Caco-2 (cell line): ENCODE measurements around the gene RMRP. TPM values are rescaled to one million over a fixed set of nuclear protein-coding genes. Genes with fewer than 3 reads are reported as not detected.

Source experiments
- BruUV-seq: library from RNA; stranded (reverse); fragments of 400-500 nt; replicated peaks from 2 replicates; lab custom pipeline; 2021; lab: Mats Ljungman, UMichigan
- CTCF ChIA-PET: fragments of 300-600 bp; sonication (Branson Sonifier 250); formaldehyde crosslinking; loops from one replicate; lab custom pipeline; 2022; ENCODE audit warnings: antibody characterized with exemption; lab: Charles Lee
- POLR2A ChIA-PET: fragments of 300-600 bp; sonication (Branson Sonifier 250); formaldehyde crosslinking; loops from one replicate; lab custom pipeline; 2022; ENCODE audit warnings: antibody characterized with exemption; lab: Charles Lee
- DNase-seq, 2 experiments: peaks; one replicate each; pipeline versions ENCODE4 v3.0.0 to v3.0.0-alpha.2; 2020 to 2022
- H3K27me3 ChIP-seq: replicated peaks from 2 replicates; pipeline ENCODE4 v1.6.0; 2011; ENCODE audit warnings: low read length; ENCODE audit not compliant: control insufficient read depth, insufficient read depth
- H3K36me3 ChIP-seq: 2 replicates; pipeline ENCODE4 v1.5.1; 2011; ENCODE audit warnings: low read length; ENCODE audit not compliant: control insufficient read depth, insufficient read depth
- H3K4me1 ChIP-seq: fragments of 250-450 bp; sonication (Bioruptor Pico); 2 replicates; pipeline ENCODE4 v1.5.1; 2020; ENCODE audit warnings: mild to moderate bottlenecking
- H3K4me3 ChIP-seq: 2 replicates; pipeline ENCODE4 v1.5.1; 2011; ENCODE audit warnings: low read depth, mild to moderate bottlenecking, control low read depth, low read length
- H3K9me3 ChIP-seq: fragments of 250-450 bp; sonication (Bioruptor Pico); 2 replicates; pipeline ENCODE4 v1.5.1; 2020; ENCODE audit warnings: mild to moderate bottlenecking, moderate library complexity
- H3K27ac Mint-ChIP-seq: one replicate; pipeline ENCODE4 v1.8.0; 2022; ENCODE audit warnings: mixed read lengths; ENCODE audit not compliant: unreplicated experiment
- H3K27me3 Mint-ChIP-seq: one replicate; pipeline ENCODE4 v1.8.0; 2022; ENCODE audit warnings: mixed read lengths; ENCODE audit not compliant: insufficient read depth, unreplicated experiment
- H3K36me3 Mint-ChIP-seq: one replicate; pipeline ENCODE4 v1.8.0; 2022; ENCODE audit warnings: mild to moderate bottlenecking, mixed read lengths; ENCODE audit not compliant: insufficient read depth, unreplicated experiment
- H3K4me1 Mint-ChIP-seq: one replicate; pipeline ENCODE4 v1.8.0; 2022; ENCODE audit warnings: low read depth, mixed read lengths; ENCODE audit not compliant: unreplicated experiment
- H3K4me3 Mint-ChIP-seq: one replicate; pipeline ENCODE4 v1.8.0; 2022; ENCODE audit warnings: mild to moderate bottlenecking, moderate library complexity, mixed read lengths; ENCODE audit not compliant: unreplicated experiment
- H3K9me3 Mint-ChIP-seq: one replicate; pipeline ENCODE4 v1.8.0; 2022; ENCODE audit warnings: mixed read lengths; ENCODE audit not compliant: unreplicated experiment
- CTCF ChIP-seq, 2 experiments: fragments of 200-600 bp in 1 of 2; IDR thresholded peaks; 1 replicate in 1 of 2; 2 replicates in 1 of 2; pipeline versions ENCODE4 v1.5.1 to v1.8.0; 2011 to 2022; ENCODE audit warnings: antibody characterized with exemption in 1 of 2, control low read depth in 1 of 2, inconsistent platforms in 1 of 2, low read depth in 1 of 2, low read length in 1 of 2, mild to moderate bottlenecking in 1 of 2, moderate library complexity in 1 of 2; ENCODE audit not compliant: insufficient read depth in 1 of 2, severe bottlenecking in 1 of 2, unreplicated experiment in 1 of 2
- intact Hi-C: fragments of 100-400 bp; cut with micrococcal nuclease; formaldehyde crosslinking; loops from one replicate; pipeline ENCODE4 v1.10.0; 2022; ENCODE audit not compliant: unreplicated experiment
- total RNA-seq: library from RNA; stranded (reverse); gene quantifications from 2 replicates; pipeline ENCODE4 v1.2.3, GENCODE V29; 2022

The RMRP gene
- total RNA-seq, 1 experiment from 2014 or later, result 10,161 TPM

DNA sequence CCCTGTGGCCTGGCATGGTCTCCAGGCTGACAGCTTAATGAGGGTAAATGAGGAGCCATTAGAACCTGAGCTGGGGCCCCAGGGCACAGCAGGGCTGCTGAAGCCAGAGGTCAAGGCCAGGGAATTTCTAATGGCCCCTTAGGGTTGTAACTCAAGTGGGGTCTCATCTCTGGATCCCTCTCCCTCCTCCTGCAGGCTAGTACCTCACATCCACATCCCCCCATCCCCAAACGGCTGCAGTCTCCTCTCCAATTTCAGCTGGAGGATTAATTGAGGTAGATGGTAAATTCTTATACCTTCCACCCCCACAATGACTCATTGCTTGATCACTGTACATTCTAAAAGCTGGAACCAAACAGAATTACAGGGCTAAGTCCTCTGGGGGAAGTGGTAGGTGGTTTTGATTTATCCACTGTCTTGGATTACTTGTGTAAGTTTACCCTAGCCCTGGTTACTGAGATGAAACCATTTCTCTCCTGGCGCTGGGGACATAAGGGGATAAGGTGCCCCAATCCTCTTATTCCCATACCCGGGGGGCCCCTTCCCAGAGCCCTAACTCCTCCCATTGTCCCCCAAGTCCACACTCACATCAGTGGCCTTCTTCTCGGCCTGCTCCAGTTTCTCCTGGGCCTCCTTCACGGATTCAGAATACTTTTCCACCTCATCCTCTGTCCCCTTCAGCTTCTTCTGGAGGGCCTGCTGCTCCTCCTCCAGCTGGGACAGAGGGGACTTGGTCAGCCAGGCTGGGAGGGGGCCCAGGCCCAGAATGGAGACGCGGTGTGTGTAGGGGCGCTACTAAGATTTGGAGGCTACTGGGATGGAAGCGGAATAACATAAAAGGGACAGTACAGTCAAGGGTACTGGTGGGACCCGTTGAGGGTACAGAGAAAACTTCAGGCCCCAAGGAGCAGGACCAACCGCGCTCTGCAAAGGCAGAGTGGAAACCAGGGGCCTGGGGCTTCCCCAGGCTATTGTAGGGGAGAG, 31.0 kb upstream of the RMRP start:
- Histone ChIP-seq H3K9me3 (no peaks in the 10 kb centered on the region), H3K27me3 (no peaks in the 10 kb centered on the region), H3K4me3 (no peak overlapping the region), H3K4me1 (peaks cover 25% of the 10 kb centered on the region), H3K36me3 (no peaks in the 10 kb centered on the region)
- H3K36me3 Mint-ChIP-seq, result peaks cover 14% of the 10 kb centered on the region
- H3K9me3 Mint-ChIP-seq, result no peaks in the 10 kb centered on the region
- peak overlapping the region; percentile 80 for H3K4me3 Mint-ChIP-seq
- peaks cover 8% of the 10 kb centered on the region for H3K4me1 Mint-ChIP-seq
- CTCF ChIA-PET, result interaction anchor here (0.7 to 1.0 kb wide), 2 partner anchors 8 to 317 kb away, joined by 4 to 6 read pairs; no protein-coding TSS in a partner anchor
- no TSS peak for BruUV-seq
- POLR2A ChIA-PET, result no interaction called here
- no peak for DNase-seq
- TF ChIP-seq CTCF (IDR thresholded peaks at IDR 0.05; ENCODE audit: insufficient read depth in 1 of 2, low read depth in 1 of 2, low read length in 1 of 2, severe bottlenecking in 1 of 2, unreplicated experiment in 1 of 2), result no peak
- H3K27ac Mint-ChIP-seq, result peak overlapping the region; percentile 51
- intact Hi-C loops, result no loop called here
- no peaks in the 10 kb centered on the region for H3K27me3 Mint-ChIP-seq

DNA sequence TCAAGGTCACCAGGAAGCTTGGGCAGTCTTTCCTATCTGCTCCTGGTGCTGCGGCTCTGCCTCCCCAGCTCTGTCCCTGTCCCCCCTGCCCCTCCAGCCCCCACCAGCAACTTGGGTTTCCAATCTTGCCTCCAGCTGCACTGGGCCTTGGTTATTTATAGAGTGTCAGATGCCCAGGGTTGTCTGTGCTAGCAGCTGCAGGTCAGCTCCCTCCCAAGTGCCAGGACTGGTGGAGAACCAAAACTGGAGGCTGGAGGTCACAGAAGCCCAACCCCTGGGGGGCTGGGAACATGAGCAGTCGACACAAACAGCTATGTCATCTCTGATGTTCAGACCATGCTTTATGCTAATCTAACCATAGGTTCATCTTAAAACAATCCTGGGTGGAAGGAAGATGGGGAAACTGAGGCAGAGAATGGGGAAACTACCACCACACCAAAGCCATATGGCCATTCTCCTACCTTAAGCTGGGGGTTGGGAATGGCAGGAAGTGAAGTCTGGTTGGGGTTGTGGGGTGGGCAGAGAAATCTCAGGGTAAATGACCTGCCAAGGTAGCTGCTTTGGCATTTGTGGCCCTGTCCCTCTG, 30.2 kb upstream of the RMRP start:
- intact Hi-C loops, result no loop called here

More for the DNA sequence above, 30.2 kb upstream of the RMRP start:
- peaks cover 14% of the 10 kb centered on the region for H3K36me3 Mint-ChIP-seq
- POLR2A ChIA-PET, result interaction anchor here (0.6 kb wide), 1 partner anchor 60 kb away, joined by 3 read pairs; no protein-coding TSS in a partner anchor
- no peak overlapping the region for H3K4me3 Mint-ChIP-seq
- Histone ChIP-seq H3K4me1 (peaks cover 25% of the 10 kb centered on the region), H3K36me3 (no peaks in the 10 kb centered on the region), H3K4me3 (no peak overlapping the region), H3K27me3 (no peaks in the 10 kb centered on the region), H3K9me3 (no peaks in the 10 kb centered on the region)
- DNase-seq, result no peak
- no peaks in the 10 kb centered on the region for H3K9me3 Mint-ChIP-seq
- CTCF ChIA-PET, result interaction anchor here (1.0 kb wide), 1 partner anchor 8 kb away, joined by 6 read pairs; no protein-coding TSS in a partner anchor
- no peak for TF ChIP-seq CTCF (IDR thresholded peaks at IDR 0.05; ENCODE audit: insufficient read depth in 1 of 2, low read depth in 1 of 2, low read length in 1 of 2, severe bottlenecking in 1 of 2, unreplicated experiment in 1 of 2)
- no peak overlapping the region for H3K27ac Mint-ChIP-seq
- H3K27me3 Mint-ChIP-seq, result no peaks in the 10 kb centered on the region
- no TSS peak for BruUV-seq
- peaks cover 8% of the 10 kb centered on the region for H3K4me1 Mint-ChIP-seq
